GM19324 (cell line): ENCODE results near the gene AMDHD1.
"Not testable (repeated sequence)": the region's sequence is repeated elsewhere in the genome, so short reads cannot be mapped to it uniquely, and the experiment has no call there.

Source experiments
- ATAC-seq: cut with Tn5 transposase; IDR thresholded peaks from one replicate; pipeline ENCODE4 v1.9.1; 2021; ENCODE audit warnings: mild to moderate bottlenecking, moderate library complexity; ENCODE audit not compliant: unreplicated experiment, low FRiP score

The AMDHD1 gene

DNA sequence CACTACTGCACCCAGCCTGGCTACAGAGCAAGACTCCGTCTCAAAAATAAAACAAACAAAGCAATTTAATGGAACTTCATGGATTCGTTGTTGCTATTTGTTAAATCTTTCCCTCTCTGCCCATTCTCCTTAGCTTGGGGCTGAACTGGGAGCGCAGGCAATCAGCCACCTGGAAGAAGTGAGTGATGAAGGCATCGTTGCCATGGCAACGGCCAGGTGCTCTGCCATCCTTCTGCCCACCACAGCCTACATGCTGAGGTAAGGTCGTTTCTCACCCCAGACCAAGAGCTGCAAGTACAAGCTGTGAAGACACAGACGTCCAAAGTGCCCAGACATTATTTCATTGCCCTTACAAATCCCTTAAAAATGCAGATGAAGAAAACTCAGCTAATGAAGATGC lies 19.1 kb downstream of the AMDHD1 start:
- ATAC-seq = no peak

DNA sequence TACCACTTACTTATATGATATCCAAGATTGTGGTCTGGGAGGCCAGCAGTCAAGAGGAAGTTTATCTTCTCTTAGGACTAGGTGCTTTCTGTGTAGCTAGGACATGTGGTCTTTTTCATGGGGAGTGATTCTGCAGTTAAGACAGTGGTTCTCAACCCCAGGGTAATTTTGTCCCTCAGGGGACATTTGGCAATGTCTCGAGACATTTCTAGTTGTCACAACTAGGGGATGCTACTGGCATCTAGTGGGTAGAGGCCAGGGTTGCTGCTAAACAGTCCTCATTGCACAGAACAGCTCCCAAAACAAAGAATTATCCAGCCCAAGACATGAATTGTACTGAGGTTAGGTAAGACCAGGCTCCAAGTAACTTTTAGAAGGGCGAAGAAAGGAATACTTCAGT lies 20.0 kb downstream of the AMDHD1 start:
- no peak for ATAC-seq

DNA sequence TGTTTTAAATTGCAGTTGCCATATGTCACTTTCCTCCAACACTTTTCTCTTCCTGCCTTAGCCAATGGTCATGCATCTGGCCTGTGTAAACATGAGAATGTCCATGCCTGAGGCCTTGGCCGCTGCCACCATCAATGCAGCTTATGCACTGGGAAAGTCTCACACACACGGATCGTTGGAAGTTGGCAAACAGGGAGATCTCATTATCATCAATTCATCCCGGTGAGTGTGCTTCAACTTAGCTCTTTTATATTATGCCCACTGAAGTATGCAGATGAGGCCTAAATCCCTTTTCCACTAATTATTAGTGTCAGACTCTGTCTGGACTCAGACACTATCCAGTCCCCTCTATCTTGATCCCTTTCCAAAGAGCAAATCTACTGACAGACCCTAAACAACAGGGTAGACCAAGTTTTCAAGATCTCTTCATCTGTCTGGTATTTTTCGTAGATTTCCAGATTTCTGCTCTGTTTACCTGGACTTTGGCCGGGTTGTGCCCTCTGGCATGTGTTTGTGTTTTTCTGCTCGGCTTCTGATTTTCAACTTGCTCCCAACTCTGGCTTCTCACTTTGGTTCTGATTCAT lies 23.2 kb downstream of the AMDHD1 start:
- ATAC-seq = no peak

DNA sequence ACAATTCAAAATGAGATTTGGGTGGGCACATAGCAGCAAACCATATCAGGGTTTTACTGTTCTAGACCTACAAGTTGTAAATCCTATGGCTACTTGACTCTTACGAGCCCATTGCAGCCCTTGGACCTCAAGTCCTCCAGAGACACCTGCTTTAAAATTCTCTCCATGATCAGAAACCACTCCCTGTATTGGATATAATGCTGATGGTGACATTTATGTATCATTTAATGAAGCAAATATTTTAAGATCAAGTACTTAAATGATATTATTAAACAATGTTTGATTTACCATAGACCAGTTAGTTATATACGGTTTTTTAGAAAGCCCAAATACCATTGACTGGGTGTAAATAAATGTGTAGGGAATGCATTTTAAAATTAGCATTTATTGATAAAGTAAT lies 24.2 kb downstream of the AMDHD1 start:
- ATAC-seq = no peak

DNA sequence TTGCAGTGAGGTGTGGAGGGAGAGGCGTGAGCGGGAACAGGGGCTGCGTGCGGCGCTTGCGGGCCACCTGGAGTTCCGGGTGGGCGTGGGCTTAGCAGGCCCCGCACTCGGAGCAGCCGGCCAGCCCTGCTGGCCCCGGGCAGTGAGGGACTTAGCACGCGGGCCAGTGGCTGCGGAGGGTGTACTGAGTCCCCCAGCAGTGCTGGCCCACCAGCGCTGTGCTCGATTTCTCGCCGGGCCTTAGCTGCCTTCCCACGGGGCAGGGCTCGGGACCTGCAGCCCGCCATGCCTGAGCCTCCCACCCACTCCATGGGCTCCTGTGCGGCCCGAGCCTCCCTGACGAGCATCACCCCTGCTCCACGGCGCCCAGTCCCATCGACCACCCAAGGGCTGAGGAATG lies 26.0 kb downstream of the AMDHD1 start:
- ATAC-seq = not testable (repeated sequence)

DNA sequence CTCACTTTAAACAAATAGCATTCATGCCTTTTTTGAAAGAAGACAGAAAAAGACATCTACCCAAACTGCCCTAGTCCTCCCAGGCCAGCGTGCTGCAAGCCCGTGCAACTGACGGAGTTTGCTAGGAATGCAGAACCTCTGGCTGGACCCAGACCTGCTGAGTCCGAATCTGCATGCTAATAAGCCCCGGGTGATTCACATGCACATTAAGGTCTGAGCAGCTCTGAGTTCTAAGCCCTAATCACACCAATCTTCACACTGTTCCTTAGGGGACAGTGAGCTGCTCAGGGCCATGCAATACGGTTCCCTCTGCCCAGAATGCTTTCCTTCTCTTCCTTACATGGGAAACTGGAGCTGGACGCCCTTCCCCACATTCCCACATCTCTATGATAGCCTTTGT lies 27.8 kb downstream of the AMDHD1 start:
- ATAC-seq = no peak

DNA sequence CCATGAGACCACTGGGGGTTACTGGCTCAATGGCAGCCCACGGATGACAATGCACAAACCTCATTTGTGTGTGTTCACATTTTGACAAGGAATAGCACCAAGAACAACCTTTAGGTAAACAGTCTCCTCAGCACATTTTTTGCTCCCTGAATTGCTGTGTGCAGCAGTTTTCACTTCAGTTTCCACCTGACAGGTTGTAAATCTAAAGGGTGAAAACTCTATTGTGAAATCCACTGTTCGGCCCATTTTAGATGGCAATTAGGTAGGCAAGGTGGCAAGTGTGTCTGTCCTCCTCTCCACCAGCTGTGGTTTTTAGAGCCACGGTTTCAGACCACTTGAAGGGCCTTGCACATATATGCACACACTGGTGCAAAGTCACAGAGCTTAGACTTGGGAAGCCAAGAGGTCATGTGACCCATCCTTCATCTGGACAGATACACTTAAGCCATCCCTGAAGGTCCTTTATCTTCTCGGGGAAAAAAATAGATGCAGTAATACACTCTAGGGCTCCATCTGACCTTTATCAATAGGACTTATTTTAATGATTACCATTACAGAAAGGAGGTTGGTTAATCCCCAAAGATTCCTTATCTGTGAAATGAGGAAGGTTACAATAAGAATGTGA lies 29.8 kb downstream of the AMDHD1 start:
- no peak for ATAC-seq

DNA sequence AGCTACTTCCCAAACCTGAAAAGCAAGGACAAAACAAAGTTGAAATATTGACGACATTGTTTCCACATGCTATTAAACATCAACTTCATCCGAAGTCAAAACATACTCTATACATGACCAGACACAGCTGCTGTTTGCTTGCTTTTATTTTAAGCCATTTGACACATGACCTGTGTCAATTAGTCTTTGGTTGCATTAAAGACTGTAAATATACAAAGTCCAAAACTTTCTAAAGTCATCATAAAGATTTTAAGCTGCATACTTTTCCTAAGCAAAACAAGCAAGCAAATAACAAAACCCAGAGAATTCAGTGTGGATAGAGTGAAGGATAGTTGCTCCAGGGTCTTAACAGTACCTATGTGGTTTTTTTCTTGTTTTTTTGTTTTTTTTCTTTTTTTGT lies 31.2 kb downstream of the AMDHD1 start:
- ATAC-seq = no peak

DNA sequence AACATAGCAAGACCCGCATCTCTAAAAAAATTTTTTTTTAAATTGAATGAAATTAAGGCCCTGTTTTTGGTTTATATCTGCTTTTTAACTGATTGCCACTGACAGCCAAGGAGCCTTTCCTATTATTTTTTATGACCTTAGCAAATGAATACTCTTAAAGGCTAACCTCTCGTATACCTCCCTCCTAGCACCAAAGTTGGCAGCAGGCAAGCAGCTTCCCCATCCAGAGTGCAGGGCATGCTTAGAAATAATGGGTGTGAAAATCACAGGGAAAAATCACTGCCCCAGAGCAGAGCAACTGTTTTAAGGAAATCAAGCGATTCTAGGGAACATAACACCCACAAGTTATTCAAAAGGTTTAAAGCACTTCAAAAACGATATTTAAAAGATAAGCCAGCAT lies 32.4 kb downstream of the AMDHD1 start:
- ATAC-seq = no peak

DNA sequence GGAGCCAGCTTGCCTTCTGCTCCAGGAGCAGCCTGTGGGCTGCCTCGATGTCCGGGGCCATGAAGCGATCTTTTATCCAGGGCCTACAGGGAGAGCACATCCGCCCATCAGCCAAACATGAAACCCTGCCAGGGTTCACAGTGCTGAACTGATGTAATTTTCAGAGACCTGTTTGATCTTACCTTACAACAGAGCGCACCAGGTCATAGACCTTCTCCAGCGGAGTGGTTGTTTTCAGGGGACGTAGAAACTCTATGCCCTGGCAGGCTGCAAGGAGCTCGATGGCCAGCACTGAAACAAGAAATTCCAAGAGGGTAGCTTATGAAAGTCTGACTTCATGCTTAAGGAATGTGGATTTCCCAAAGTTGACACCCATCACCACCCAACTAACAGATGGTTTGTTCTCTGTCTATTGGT lies 33.3 kb downstream of the AMDHD1 start:
- ATAC-seq = no peak

DNA sequence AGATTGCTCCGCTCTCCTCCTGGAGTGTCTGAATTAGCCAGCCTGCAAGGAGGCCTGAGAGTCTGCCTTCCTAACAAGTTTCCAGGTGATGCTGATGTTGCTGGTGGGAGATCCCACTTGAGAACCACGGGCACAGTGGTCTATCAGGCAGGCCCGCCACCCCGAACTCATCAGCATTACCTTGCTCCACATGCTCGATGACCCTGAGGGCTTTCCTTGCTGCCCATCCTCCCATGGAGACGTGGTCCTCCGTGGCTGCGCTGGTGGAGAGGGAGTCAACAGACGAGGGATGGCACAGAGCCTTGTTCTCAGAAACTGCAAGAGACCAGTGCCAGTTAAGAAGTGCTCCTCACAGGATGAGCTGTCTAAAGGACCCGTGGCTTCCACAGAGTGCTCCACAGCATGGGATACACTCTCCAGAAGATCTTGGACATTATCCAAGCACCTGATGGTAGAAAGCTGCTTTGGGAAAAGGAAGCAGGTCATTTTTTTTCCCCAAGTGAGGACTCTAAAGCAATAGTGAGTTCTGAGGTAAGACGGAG lies 34.7 kb downstream of the AMDHD1 start:
- no peak for ATAC-seq

DNA sequence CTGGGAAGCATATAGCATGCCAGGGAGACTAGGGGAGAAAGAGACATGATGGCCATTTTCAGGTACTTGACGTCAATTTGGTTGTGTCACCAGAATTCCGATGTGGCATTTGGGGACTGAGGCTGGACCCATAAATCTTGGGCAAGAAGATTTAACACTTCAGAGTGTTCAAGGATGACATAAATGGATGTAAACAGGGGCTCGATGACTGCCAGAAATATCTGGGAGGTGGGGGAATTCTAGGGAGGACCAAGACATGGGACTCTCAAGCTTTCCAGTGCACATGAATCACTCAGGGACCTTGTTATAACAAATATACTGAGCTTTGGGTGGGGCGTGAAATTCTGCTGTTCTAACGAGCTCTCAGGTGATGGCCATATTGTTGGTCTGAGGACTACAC lies 35.2 kb downstream of the AMDHD1 start:
- ATAC-seq = no peak

DNA sequence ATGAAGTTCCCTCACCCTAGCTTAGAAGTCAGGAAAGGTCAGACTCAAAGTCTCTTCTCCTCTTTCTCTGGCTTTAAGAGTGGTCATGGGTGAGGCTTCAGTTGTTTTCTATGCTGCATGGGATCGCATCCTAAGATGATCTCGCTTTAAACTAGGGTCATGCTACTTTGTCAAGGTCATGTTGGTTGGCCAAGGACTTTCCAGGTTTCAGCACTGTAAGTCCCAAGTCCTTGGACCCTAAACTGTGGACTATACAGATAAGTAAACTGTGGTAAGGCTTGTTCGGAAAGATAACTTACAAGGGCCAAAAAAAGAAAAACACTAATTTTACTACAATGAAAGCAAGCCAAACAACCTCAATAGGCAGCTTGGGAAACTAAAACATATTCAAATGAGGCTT lies 35.6 kb downstream of the AMDHD1 start:
- no peak for ATAC-seq

DNA sequence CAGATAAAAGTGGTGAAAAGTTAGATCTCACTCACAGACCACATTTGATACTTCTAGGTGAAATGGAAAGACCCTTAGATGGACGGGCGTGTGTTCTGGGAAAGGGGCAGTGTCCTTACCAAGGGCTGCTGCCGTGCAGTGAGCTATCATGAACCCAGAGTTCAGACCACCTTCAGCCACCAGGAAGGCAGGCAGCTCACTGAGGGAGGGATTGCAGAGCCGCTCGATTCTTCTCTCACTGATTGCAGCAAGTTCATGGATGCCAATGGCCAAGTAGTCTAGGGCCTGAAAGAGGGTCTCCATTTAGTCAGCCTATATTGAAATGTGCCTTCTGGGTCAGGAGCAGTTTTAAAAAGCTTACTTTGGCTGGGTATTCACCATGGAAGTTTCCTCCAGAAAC lies 37.3 kb downstream of the AMDHD1 start:
- no peak for ATAC-seq

DNA sequence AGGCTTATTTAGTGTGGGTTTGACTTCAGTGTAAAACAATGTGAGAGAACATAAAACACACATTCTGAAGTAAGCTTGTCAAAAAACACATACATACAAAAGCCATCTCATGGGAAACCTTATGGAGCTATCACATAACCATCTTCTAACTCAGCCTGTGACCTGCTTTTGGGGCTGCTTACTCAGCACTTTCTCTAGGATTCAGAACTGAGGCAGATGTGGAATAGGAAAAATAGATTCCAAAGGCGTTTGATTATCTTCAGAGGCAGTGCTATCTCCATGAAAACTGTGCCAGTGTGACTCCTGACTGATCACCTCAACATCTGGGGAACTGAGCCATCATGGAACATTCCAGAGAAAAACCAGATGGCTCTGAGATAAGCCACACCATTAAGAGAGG lies 39.5 kb downstream of the AMDHD1 start:
- ATAC-seq = no peak

DNA sequence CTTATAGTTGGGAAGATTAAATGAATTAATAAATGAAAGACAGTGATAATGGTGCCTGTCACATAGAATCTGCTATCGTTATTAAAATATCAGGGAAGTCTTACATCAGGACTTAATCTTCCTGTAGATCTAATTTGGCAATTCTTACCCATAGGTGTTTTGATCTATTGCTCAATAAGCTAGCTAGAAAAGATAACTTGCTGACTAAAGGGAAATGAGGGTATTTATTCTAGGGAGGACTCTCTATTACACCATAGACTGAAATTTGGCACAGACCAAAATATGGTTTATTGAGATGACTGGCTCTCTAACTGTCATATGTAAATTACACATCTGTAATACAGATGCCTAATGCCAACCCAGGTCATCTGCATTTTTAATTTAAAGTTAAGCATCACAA lies 41.6 kb downstream of the AMDHD1 start:
- ATAC-seq = no peak

DNA sequence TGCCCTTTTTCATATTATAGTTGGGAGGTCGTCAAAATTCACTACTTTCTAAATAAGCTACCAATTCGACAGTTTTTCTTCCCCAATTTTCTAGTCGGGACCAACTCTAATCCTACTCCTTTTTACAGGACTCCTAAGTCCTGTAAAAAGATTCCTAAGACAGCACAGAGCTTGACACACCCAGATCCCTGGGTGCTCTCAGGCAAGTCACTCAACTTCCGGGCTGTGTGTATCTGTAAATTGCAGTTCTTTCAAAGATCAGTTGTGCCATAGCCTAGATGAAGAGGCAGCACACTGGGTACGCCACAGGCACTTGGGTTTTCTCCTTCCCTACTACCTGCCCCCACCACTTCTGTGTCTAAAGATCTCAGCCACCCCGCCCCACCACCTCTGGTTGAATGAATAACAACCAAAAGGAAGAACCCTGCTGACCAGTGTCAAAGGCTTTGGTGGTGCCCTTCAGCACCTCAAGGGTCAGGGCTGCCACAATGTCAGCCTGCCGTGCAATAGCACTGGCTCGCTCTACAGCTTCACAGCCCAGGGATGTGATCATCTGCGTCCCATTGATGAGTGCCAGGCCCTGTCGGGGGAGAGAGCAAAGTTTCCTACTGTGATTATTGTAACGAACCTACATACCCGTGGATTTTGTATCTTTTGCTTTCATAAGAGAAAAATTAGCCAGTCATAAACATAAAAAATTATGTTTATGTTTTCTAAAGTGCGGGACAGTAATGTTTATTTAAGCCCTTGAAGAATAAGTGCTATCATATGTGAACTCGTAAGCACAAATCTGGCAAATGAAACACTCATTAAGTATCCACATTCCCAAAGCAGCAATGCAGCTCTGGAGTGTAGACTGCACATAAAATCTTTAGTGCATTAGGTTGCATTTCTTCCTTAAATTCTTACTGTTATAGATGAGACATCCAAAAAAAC lies 43.8 kb downstream of the AMDHD1 start:
- no peak for ATAC-seq

DNA sequence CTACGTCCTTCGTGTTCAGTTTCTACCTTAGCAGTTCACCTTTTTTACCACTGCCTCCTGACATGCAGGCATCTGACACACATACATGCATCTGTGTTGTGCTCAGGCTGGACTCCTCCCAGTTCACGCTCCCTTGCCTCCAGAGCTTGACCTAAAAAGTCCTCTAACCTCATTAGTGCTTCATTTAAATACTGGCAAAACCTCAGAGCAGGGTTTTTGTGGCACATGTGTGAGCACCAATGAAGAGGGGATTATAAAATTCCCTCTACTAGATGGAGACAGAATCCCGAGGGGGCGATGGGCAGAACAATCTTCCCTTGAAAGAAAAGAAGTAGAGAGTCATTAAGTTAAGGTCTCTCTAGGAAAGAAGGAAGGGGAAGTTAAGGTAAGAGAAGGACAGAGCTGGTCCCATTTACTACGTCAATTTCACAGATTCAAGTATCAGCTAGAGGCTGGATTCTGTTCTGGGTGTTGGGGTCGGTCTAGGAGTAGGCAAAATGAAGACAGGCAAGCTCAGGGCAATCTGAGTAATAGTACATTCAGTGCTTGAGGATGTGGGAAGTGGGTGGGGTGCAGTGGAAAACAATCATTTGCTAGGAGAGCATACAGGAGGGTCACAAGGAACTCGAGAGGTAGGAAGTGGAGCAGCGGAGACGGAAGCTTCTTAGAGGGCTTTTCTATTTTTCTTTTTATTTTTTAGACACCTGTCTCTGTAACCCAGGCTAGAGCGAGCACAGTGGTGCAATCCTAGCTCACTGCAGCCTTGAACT lies 45.6 kb downstream of the AMDHD1 start:
- ATAC-seq = no peak

DNA sequence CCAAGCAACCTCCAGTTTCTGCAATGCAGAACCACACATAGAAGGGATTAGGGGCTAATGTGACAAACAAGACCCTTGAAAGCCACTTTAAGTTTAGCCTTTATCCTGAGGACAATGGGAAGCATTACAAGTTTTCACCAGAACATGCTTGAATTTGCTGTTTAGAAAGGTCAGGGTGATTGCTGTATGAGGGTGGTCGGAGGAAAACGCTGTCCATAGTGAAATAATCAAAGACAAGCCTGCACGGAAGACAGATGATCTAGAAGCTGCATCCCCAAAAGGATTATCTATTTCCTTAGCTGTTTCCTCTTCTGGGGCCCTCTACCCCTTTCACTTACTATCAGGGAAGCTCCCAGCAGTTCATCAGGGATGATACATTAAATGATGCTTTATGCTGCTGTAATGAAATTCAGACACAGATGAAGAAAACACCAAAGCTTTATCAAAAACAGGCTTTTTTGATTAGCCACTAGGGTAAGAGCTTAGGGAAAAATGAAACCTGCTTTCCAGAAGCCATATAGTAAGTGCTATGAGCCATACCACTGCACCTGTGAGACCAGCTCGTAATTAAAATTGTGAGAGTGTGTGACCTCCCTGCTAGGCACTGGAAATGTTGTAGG lies 46.5 kb downstream of the AMDHD1 start:
- no peak for ATAC-seq

DNA sequence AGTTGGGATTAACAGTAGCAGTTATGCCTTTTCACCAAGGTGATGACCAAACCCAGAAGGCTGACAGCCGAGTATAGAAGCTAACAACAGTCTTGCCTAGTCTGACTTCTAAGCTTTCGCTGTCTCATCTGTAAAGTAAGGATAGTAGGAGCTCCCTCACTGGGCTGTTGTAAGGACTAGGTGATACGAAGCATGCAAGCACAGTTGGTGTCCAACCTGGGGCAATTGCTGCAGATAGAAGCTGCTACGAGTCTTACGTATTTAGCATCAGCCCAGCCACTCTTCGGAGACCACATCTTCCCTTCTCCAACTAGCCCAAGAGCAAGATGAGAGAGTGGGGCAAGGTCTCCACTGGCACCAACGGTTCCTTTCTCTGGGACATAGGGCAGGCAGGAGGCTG lies 47.0 kb downstream of the AMDHD1 start:
- ATAC-seq = no peak
